Measurements from ENCODE around the gene SEPTIN6. TPM values are rescaled to one million over a fixed set of nuclear protein-coding genes. Genes with fewer than 3 reads are reported as not detected.

The SEPTIN6 gene
- total and polyA plus RNA-seq, 2 donors (not counting 1 experiment from before 2014, with no cell fraction given), result 5.6 to 12.8 TPM

- Histone ChIP-seq H3K79me2 (ENCODE audit: control insufficient read depth, insufficient read depth, low read length) (no peaks in the 10 kb centered on the region), H3K4me2 (ENCODE audit: extremely low read depth, insufficient read depth, low read length) (no peak overlapping the region), H3K9me3 (ENCODE audit: control insufficient read depth, insufficient read depth, low read depth, low read length) (no peaks in the 10 kb centered on the region), H3K9ac (ENCODE audit: insufficient read depth, low read length) (no peak overlapping the region), H3K27ac (ENCODE audit: insufficient read depth, low read length) (no peak overlapping the region), H4K20me1 (ENCODE audit: control insufficient read depth, extremely low read depth, insufficient read depth, low read length) (no peaks in the 10 kb centered on the region), H3K4me1 (ENCODE audit: control insufficient read depth, extremely low read depth, insufficient read depth, low read length) (no peaks in the 10 kb centered on the region), H3K4me3 (replicated peaks in 1 of 4; ENCODE audit: control extremely low read depth in 1 of 4, insufficient read depth in 1 of 4, low read depth in 3 of 4, low read length in 4 of 4) (no peak overlapping the region), H3K36me3 (ENCODE audit: control insufficient read depth, insufficient read depth, low read length) (no peaks in the 10 kb centered on the region), H3K27me3 (ENCODE audit: control insufficient read depth, insufficient read depth, low read length) (no peaks in the 10 kb centered on the region), H2AFZ (ENCODE audit: low read length) (no peak overlapping the region)
- TF ChIP-seq CTCF (conservative IDR thresholded peaks at IDR 0.05 in 1 of 2, IDR thresholded peaks at IDR 0.05 in 1 of 2; ENCODE audit: low read depth in 1 of 2, low read length in 2 of 2) (no peak), EZH2 (IDR thresholded peaks at IDR 0.05; ENCODE audit: low read length, missing control alignments) (no peak)
- no peak for DNase-seq (ENCODE audit: low read depth in 2 of 2)
Measured at GRCh38 chrX:119647089-119647488, 45.9 kb downstream of the SEPTIN6 start.

- no peak overlapping the region for H3K9ac ChIP-seq (ENCODE audit: insufficient read depth, low read length)
- no peaks in the 10 kb centered on the region for H3K4me1 ChIP-seq (ENCODE audit: control insufficient read depth, extremely low read depth, insufficient read depth, low read length)
- no peaks in the 10 kb centered on the region for H3K9me3 ChIP-seq (ENCODE audit: control insufficient read depth, insufficient read depth, low read depth, low read length)
- DNase-seq (ENCODE audit: low read depth in 2 of 2), result no peak
- no peak overlapping the region for H2AFZ ChIP-seq (ENCODE audit: low read length)
- no peak overlapping the region for H3K4me2 ChIP-seq (ENCODE audit: extremely low read depth, insufficient read depth, low read length)
- H3K79me2 ChIP-seq (ENCODE audit: control insufficient read depth, insufficient read depth, low read length), result no peaks in the 10 kb centered on the region
- H3K27ac ChIP-seq (ENCODE audit: insufficient read depth, low read length), result no peak overlapping the region
- H3K27me3 ChIP-seq (ENCODE audit: control insufficient read depth, insufficient read depth, low read length), result no peaks in the 10 kb centered on the region
- no peaks in the 10 kb centered on the region for H3K36me3 ChIP-seq (ENCODE audit: control insufficient read depth, insufficient read depth, low read length)
- TF ChIP-seq CTCF (conservative IDR thresholded peaks at IDR 0.05 in 1 of 2, IDR thresholded peaks at IDR 0.05 in 1 of 2; ENCODE audit: low read depth in 1 of 2, low read length in 2 of 2) (no peak), EZH2 (IDR thresholded peaks at IDR 0.05; ENCODE audit: low read length, missing control alignments) (no peak)
- no peak overlapping the region for H3K4me3 ChIP-seq (replicated peaks in 1 of 4; ENCODE audit: control extremely low read depth in 1 of 4, insufficient read depth in 1 of 4, low read depth in 3 of 4, low read length in 4 of 4)
- H4K20me1 ChIP-seq (ENCODE audit: control insufficient read depth, extremely low read depth, insufficient read depth, low read length), result no peaks in the 10 kb centered on the region
Measured at GRCh38 chrX:119646515-119646914, 46.5 kb downstream of the SEPTIN6 start.

- no peaks in the 10 kb centered on the region for H3K27me3 ChIP-seq (ENCODE audit: control insufficient read depth, insufficient read depth, low read length)
- H3K4me3 ChIP-seq (replicated peaks in 1 of 4; ENCODE audit: control extremely low read depth in 1 of 4, insufficient read depth in 1 of 4, low read depth in 3 of 4, low read length in 4 of 4), result no peak overlapping the region
- H3K27ac ChIP-seq (ENCODE audit: insufficient read depth, low read length), result no peak overlapping the region
- H4K20me1 ChIP-seq (ENCODE audit: control insufficient read depth, extremely low read depth, insufficient read depth, low read length), result no peaks in the 10 kb centered on the region
- no peak overlapping the region for H2AFZ ChIP-seq (ENCODE audit: low read length)
- no peaks in the 10 kb centered on the region for H3K4me1 ChIP-seq (ENCODE audit: control insufficient read depth, extremely low read depth, insufficient read depth, low read length)
- no peaks in the 10 kb centered on the region for H3K9me3 ChIP-seq (ENCODE audit: control insufficient read depth, insufficient read depth, low read depth, low read length)
- TF ChIP-seq EZH2 (IDR thresholded peaks at IDR 0.05; ENCODE audit: low read length, missing control alignments) (no peak), CTCF (conservative IDR thresholded peaks at IDR 0.05 in 1 of 2, IDR thresholded peaks at IDR 0.05 in 1 of 2; ENCODE audit: low read depth in 1 of 2, low read length in 2 of 2) (no peak)
- DNase-seq (ENCODE audit: low read depth in 2 of 2), result no peak
- H3K9ac ChIP-seq (ENCODE audit: insufficient read depth, low read length), result no peak overlapping the region
- H3K4me2 ChIP-seq (ENCODE audit: extremely low read depth, insufficient read depth, low read length), result no peak overlapping the region
- H3K79me2 ChIP-seq (ENCODE audit: control insufficient read depth, insufficient read depth, low read length), result no peaks in the 10 kb centered on the region
- no peaks in the 10 kb centered on the region for H3K36me3 ChIP-seq (ENCODE audit: control insufficient read depth, insufficient read depth, low read length)
Measured at GRCh38 chrX:119643696-119644095, 49.3 kb downstream of the SEPTIN6 start.

Other genes starting within 250 kb of the SEPTIN6 start
- 118 and 157 TPM in 2 replicates for gene SLC25A5, start 224.7 kb downstream of the SEPTIN6 start, total RNA-seq
- 255 and 442 TPM in 2 replicates for gene SLC25A5, start 224.7 kb downstream of the SEPTIN6 start, polyA plus RNA-seq
- 38.0 and 40.8 TPM in 2 replicates for gene STEEP1, start 127.8 kb downstream of the SEPTIN6 start, total RNA-seq
- gene STEEP1, start 127.8 kb downstream of the SEPTIN6 start, polyA plus RNA-seq, result 20.1 and 20.3 TPM in 2 replicates
- gene UBE2A, start 118.6 kb downstream of the SEPTIN6 start, total RNA-seq, result 22.1 and 28.4 TPM in 2 replicates
- 89.8 and 106 TPM in 2 replicates for gene UBE2A, start 118.6 kb downstream of the SEPTIN6 start, polyA plus RNA-seq
- gene NKRF, start 86.7 kb downstream of the SEPTIN6 start, total RNA-seq, result 3.9 and 4.1 TPM in 2 replicates
- gene NKRF, start 86.7 kb downstream of the SEPTIN6 start, polyA plus RNA-seq, result 7.1 and 7.4 TPM in 2 replicates
- gene SOWAHD, start 65.4 kb upstream of the SEPTIN6 start, total RNA-seq, result 0.26 and 0.83 TPM in 2 replicates
- gene SOWAHD, start 65.4 kb upstream of the SEPTIN6 start, polyA plus RNA-seq, result 0.10 and 0.15 TPM in 2 replicates
- gene RPL39, start 98.5 kb upstream of the SEPTIN6 start, total RNA-seq, result 2,034 and 3,576 TPM in 2 replicates
- gene RPL39, start 98.5 kb upstream of the SEPTIN6 start, polyA plus RNA-seq, result 2,665 and 3,799 TPM in 2 replicates
- gene UPF3B, start 159.8 kb upstream of the SEPTIN6 start, total RNA-seq, result 2.3 and 3.1 TPM in 2 replicates
- gene UPF3B, start 159.8 kb upstream of the SEPTIN6 start, polyA plus RNA-seq, result 8.1 and 8.8 TPM in 2 replicates
- gene RNF113A, start 178.6 kb upstream of the SEPTIN6 start, total RNA-seq, result 18.8 and 20.0 TPM in 2 replicates
- gene RNF113A, start 178.6 kb upstream of the SEPTIN6 start, polyA plus RNA-seq, result 12.4 TPM in 2 replicates
- gene NDUFA1, start 178.7 kb upstream of the SEPTIN6 start, total RNA-seq, result 80.4 and 88.0 TPM in 2 replicates
- gene NDUFA1, start 178.7 kb upstream of the SEPTIN6 start, polyA plus RNA-seq, result 181 and 187 TPM in 2 replicates
- not detected in 2 replicates for gene AKAP14, start 202.7 kb upstream of the SEPTIN6 start, total RNA-seq
- gene AKAP14, start 202.7 kb upstream of the SEPTIN6 start, polyA plus RNA-seq, result not detected in 2 replicates